ENCODE results near the gene FBXW8.

FBXW8 gene

DNA sequence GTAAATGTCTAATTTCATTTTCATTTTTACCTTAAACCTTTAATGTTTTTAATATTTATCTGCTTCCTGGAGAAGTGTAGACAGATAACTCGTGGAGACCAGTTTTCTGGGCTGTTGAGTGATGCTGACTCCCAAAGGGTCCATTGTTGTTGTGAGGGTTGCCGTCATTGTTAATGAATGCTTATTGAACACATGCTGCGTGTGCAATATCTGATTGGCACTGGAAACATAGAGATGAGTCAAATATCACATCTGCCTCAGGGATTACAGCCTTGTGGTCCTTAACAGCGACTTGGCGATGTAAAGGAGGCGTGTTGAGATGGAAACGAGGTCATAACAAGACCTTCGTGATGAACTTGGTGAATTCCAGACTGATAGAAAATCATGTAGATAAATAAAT lies 85.9 kb downstream of the FBXW8 start:
- TF ChIP-seq, protein P1, sequence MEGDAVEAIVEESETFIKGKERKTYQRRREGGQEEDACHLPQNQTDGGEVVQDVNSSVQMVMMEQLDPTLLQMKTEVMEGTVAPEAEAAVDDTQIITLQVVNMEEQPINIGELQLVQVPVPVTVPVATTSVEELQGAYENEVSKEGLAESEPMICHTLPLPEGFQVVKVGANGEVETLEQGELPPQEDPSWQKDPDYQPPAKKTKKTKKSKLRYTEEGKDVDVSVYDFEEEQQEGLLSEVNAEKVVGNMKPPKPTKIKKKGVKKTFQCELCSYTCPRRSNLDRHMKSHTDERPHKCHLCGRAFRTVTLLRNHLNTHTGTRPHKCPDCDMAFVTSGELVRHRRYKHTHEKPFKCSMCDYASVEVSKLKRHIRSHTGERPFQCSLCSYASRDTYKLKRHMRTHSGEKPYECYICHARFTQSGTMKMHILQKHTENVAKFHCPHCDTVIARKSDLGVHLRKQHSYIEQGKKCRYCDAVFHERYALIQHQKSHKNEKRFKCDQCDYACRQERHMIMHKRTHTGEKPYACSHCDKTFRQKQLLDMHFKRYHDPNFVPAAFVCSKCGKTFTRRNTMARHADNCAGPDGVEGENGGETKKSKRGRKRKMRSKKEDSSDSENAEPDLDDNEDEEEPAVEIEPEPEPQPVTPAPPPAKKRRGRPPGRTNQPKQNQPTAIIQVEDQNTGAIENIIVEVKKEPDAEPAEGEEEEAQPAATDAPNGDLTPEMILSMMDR (IDR thresholded peaks at IDR 0.05), result no peak

DNA sequence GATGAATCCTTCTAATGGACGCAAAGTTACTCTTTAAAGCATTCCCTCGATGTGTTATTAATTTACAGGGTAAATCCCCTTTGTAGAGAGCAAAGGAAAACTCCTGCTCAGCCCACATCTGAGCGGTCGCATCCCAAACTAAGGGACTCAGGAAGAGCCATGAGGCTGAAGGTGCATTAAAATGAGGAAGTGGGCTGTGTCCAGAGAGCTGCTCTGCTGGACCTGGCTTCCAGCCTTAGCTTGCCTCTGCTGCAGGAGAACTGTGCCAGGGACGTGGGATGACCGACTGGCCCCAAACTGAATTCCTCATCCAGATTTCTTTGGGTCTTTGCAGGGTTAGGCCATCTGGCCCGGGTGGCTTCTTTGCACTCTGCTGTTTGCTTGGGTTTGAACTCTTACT lies 88.3 kb downstream of the FBXW8 start:
- TF ChIP-seq, protein P1 (IDR thresholded peaks at IDR 0.05), result no peak

- TF ChIP-seq, protein P1 (IDR thresholded peaks at IDR 0.05), result no peak
Observed at GRCh38 chr12:117000316-117000715, 89.6 kb downstream of the FBXW8 start.

DNA sequence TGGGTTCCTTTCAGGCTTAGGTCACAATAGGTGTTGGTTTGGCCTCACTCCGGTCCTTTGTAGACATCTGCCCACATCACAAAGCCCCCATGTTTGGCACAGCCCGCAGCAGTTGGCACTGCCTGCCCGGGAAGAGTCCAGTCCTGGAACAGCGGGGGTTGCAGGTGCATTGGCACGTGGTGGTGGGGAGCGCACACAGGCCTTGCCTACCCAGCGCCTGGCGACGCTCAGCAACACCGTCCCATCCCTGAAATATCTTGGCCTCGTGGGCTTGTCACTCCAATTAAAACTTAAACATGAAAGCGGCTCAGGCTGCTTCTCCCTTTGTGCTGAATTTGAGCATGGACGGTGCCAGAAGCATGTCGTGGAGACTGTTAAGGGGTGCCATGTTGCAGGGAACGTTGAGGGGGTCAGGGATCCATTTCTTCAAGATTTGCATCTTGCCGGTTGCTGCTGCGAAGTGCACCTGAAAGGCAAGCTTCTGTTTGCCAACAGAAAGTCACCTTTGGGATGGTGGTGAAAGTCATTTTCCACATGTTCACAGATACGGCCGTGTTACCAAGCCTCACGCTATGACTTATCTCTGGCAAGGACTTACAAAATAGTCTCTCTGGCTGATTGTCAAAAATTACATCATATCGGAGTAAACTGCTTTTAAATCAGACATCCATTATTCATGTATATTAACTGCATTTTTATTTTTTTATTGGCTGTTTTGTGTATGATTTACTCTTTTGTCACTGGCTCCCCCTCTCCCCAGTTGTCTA lies 91.5 kb downstream of the FBXW8 start:
- TF ChIP-seq, protein P1 (IDR thresholded peaks at IDR 0.05), result no peak

GRCh38 chr12:117003883-117004404 lies 93.2 kb downstream of the FBXW8 start:
- TF ChIP-seq, protein P1 (IDR thresholded peaks at IDR 0.05), result no peak

DNA sequence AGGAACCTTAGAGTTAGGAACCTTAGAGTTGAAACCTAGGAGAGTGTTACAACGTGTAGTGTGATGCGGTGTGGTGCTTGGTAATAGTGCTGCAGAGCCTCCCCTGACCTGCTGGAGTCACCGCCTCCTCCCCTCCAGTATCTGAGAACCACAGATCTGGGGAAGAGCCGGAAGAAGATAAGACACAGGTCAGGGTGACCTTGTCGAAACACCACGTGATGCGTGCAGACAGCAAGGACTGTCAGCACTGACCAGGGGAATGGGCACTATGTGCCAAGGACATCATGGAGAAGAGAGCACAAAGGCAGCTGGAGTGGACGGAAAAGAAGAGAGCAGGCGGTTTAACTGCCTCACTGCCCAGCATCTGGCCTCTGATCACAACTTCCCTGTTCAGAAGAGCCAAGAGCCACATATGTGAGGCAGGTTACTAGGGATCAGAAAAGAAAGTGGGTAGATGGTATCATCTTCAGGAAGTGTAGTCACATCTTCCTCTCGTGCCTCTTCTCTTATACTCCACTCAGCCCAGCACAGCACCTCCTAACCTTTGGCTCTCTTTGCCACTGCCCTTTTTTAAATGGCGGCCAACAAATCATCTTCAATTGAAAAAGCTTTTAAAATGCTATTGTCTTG lies 94.8 kb downstream of the FBXW8 start:
- TF ChIP-seq, protein P1 (IDR thresholded peaks at IDR 0.05), result no peak

- TF ChIP-seq, protein P1 (IDR thresholded peaks at IDR 0.05), result no peak
Observed at GRCh38 chr12:117006333-117006732, 95.6 kb downstream of the FBXW8 start.

Data from LNCAP (cell line).